ENCODE results near the gene SPTBN4.

GRCh38 chr19:40523322-40524047 is 56.7 kb downstream of the SPTBN4 start:
- TF ChIP-seq CTCF (IDR thresholded peaks at IDR 0.05) (peak; percentile 96), ZFX (IDR thresholded peaks at IDR 0.05; ENCODE audit: borderline replicate concordance) (no peak)
